H9 (cell line): Measurements from ENCODE around the gene PHKA1. TPM values are rescaled to one million over a fixed set of nuclear protein-coding genes. Genes with fewer than 3 reads are reported as not detected.

ENCODE experiments used
- DNase-seq: peaks from one replicate; pipeline ENCODE4 v3.0.0-alpha.2; 2017
- H2AFZ ChIP-seq: one replicate; pipeline ENCODE4 v1.6.1; 2013; ENCODE audit warnings: mild to moderate bottlenecking, low read length, control low read depth, moderate library complexity
- H2AK5ac ChIP-seq: 2 replicates; pipeline ENCODE4 v1.6.1; 2013; ENCODE audit warnings: low read length, control low read depth, mixed read lengths; ENCODE audit not compliant: insufficient read length
- H2BK120ac ChIP-seq: one replicate; pipeline ENCODE4 v1.6.1; 2013; ENCODE audit warnings: low read depth, mild to moderate bottlenecking, low read length, control low read depth, inconsistent platforms; ENCODE audit not compliant: poor library complexity, severe bottlenecking
- H2BK12ac ChIP-seq: 2 replicates; pipeline ENCODE4 v1.6.1; 2013; ENCODE audit warnings: low read length, control low read depth, mixed read lengths, low read depth; ENCODE audit not compliant: insufficient read length
- H2BK15ac ChIP-seq: 2 replicates; pipeline ENCODE4 v1.6.1; 2013; ENCODE audit warnings: low read depth, low read length, control low read depth
- H2BK20ac ChIP-seq: one replicate; pipeline ENCODE4 v1.6.1; 2013; ENCODE audit warnings: low read depth, mild to moderate bottlenecking, low read length, control low read depth, inconsistent platforms; ENCODE audit not compliant: poor library complexity, severe bottlenecking
- H2BK5ac ChIP-seq: 2 replicates; pipeline ENCODE4 v1.6.1; 2013; ENCODE audit warnings: low read length, control low read depth, mixed read lengths; ENCODE audit not compliant: insufficient read length
- H3K14ac ChIP-seq: 2 replicates; pipeline ENCODE4 v1.6.1; 2013; ENCODE audit warnings: low read length, control low read depth; ENCODE audit not compliant: insufficient read depth
- H3K18ac ChIP-seq: 2 replicates; pipeline ENCODE4 v1.6.1; 2013; ENCODE audit warnings: low read depth, mild to moderate bottlenecking, mixed read lengths, low read length, control low read depth; ENCODE audit not compliant: insufficient read length
- H3K23ac ChIP-seq: 2 replicates; pipeline ENCODE4 v1.6.1; 2013; ENCODE audit warnings: low read length, control low read depth, mixed read lengths, low read depth; ENCODE audit not compliant: insufficient read length
- H3K23me2 ChIP-seq: 2 replicates; pipeline ENCODE4 v1.6.1; 2013; ENCODE audit warnings: low read depth, mild to moderate bottlenecking, mixed read lengths, low read length, control low read depth; ENCODE audit not compliant: insufficient read length, poor library complexity, severe bottlenecking
- H3K27ac ChIP-seq: 2 replicates; pipeline ENCODE4 v1.5.1; 2013; ENCODE audit warnings: low read length, control low read depth, mixed read lengths, low read depth; ENCODE audit not compliant: insufficient read length
- H3K27me3 ChIP-seq: 2 replicates; pipeline ENCODE4 v1.6.1; 2013; ENCODE audit warnings: low read length, control low read depth, inconsistent platforms; ENCODE audit not compliant: insufficient read depth
- H3K4ac ChIP-seq: 2 replicates; pipeline ENCODE4 v1.6.1; 2013; ENCODE audit warnings: low read depth, mild to moderate bottlenecking, control low read depth, inconsistent platforms, low read length, moderate library complexity
- H3K4me1 ChIP-seq: 2 replicates; pipeline ENCODE4 v1.6.1; 2013; ENCODE audit warnings: low read length, control low read depth, inconsistent platforms; ENCODE audit not compliant: insufficient read depth
- H3K4me2 ChIP-seq: 2 replicates; pipeline ENCODE4 v1.6.1; 2013; ENCODE audit warnings: low read length, control low read depth, mixed read lengths; ENCODE audit not compliant: insufficient read length, insufficient read depth
- H3K56ac ChIP-seq: 2 replicates; pipeline ENCODE4 v1.6.1; 2013; ENCODE audit warnings: low read depth, mild to moderate bottlenecking, mixed read lengths, low read length, control low read depth; ENCODE audit not compliant: insufficient read length
- H3K79me1 ChIP-seq: 2 replicates; pipeline ENCODE4 v1.6.1; 2013; ENCODE audit warnings: low read depth, mild to moderate bottlenecking, moderate library complexity, low read length, control low read depth, inconsistent platforms; ENCODE audit not compliant: insufficient read depth, poor library complexity, severe bottlenecking
- H3K79me2 ChIP-seq: 2 replicates; pipeline ENCODE4 v1.6.1; 2013; ENCODE audit warnings: low read length, control low read depth, inconsistent platforms; ENCODE audit not compliant: insufficient read depth
- H3K9ac ChIP-seq: 2 replicates; pipeline ENCODE4 v1.6.1; 2013; ENCODE audit warnings: low read length, control low read depth, mixed read lengths; ENCODE audit not compliant: insufficient read length; ENCODE audit errors: extremely low read depth
- H3K9me3 ChIP-seq: one replicate; pipeline ENCODE4 v1.6.1; 2013; ENCODE audit warnings: low read depth, low read length, inconsistent platforms; ENCODE audit not compliant: control insufficient read depth
- H3T11ph ChIP-seq: one replicate; pipeline ENCODE4 v1.6.1; 2013; ENCODE audit warnings: mild to moderate bottlenecking, low read length, control low read depth, inconsistent platforms
- H4K20me1 ChIP-seq: one replicate; pipeline ENCODE4 v1.6.1; 2013; ENCODE audit not compliant: control insufficient read depth, insufficient read length, insufficient read depth
- H4K5ac ChIP-seq: 2 replicates; pipeline ENCODE4 v1.6.1; 2013; ENCODE audit warnings: low read depth, mild to moderate bottlenecking, mixed read lengths, low read length, control low read depth; ENCODE audit not compliant: insufficient read length
- H4K8ac ChIP-seq: replicated peaks from 2 replicates; pipeline ENCODE4 v1.6.1; 2013; ENCODE audit warnings: low read length, control low read depth, mixed read lengths, low read depth; ENCODE audit not compliant: insufficient read length
- H4K91ac ChIP-seq: 2 replicates; pipeline ENCODE4 v1.6.1; 2013; ENCODE audit warnings: low read depth, mild to moderate bottlenecking, moderate library complexity, mixed read lengths, low read length, control low read depth; ENCODE audit not compliant: insufficient read length
- H3K27ac Mint-ChIP-seq, 3 experiments: 2 replicates in 2 of 3; 3 replicates in 1 of 3; pipeline ENCODE4 v1.8.0; 2020 to 2021; ENCODE audit warnings: mixed read lengths in 3 of 3, mild to moderate bottlenecking in 1 of 3, moderate library complexity in 1 of 3
- H3K27me3 Mint-ChIP-seq: 2 replicates; pipeline ENCODE4 v1.8.0; 2021; ENCODE audit warnings: low read depth, mild to moderate bottlenecking, moderate library complexity, mixed read lengths
- H3K36me3 Mint-ChIP-seq, 3 experiments: 2 replicates in 2 of 3; 3 replicates in 1 of 3; pipeline ENCODE4 v1.8.0; 2020 to 2021; ENCODE audit warnings: low read depth in 3 of 3, mixed read lengths in 3 of 3; ENCODE audit not compliant: insufficient read depth in 1 of 3
- H3K4me1 Mint-ChIP-seq, 2 experiments: 2 replicates each; pipeline ENCODE4 v1.8.0; 2020; ENCODE audit warnings: mixed read lengths in 2 of 2
- H3K4me3 Mint-ChIP-seq, 2 experiments: 2 replicates in 1 of 2; 3 replicates in 1 of 2; pipeline ENCODE4 v1.8.0; 2020 to 2021; ENCODE audit warnings: mild to moderate bottlenecking in 2 of 2, mixed read lengths in 2 of 2, moderate library complexity in 1 of 2
- H3K9me3 Mint-ChIP-seq, 2 experiments: 2 replicates in 1 of 2; 3 replicates in 1 of 2; pipeline ENCODE4 v1.8.0; 2020; ENCODE audit warnings: mild to moderate bottlenecking in 2 of 2, mixed read lengths in 2 of 2, moderate library complexity in 1 of 2
- WGBS: extraction: QIAGEN DNeasy Blood & Tissue Kit; methylation state at CpG from one replicate; pipeline ENCODE4 v1.1.7; 2013; ENCODE audit warnings: missing lambda C conversion rate, low lambda C conversion rate, mixed read lengths; ENCODE audit not compliant: insufficient read length; ENCODE audit errors: extremely low coverage; 5-methylcytosine and 5-hydroxymethylcytosine counted together
- total RNA-seq: library from RNA; stranded (reverse); gene quantifications from 2 replicates; pipeline ENCODE4 v1.2.1, GENCODE V29; 2021
- TF ChIP-seq, protein P1 (sequence below): fragments of 200-600 bp; sonication (generic); conservative IDR thresholded peaks from 3 replicates; pipeline ENCODE4 v1.8.0; 2021; ENCODE audit warnings: antibody characterized with exemption, mild to moderate bottlenecking

PHKA1 gene
- total RNA-seq, 1 experiment from 2014 or later, result 6.6 TPM

DNA sequence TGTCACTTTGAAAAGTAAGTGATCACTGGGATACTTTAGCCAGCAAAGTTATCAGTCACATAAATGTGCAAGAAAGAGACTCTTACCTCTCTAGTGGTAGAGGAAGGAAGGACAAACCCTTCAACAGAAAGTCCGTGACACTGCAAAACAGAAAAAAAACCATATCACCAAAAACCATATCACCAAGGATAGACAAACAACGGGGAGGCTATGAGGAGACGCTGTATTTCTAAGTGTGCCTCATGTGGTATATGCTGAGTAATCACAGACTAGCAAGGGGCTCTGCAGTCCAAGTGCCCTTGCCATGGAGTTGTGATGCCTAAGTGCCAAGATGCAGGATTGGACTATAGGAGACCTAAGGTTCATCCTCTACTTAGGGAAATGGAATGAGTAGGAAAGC lies 129.9 kb downstream of the PHKA1 start:
- WGBS, result no CpG with 5 or more reads among the region's 3 CpGs
- H2BK5ac ChIP-seq, result no peak overlapping the region
- peaks cover 67 to 72% of the 10 kb centered on the region in 2 experiments for H3K9me3 Mint-ChIP-seq
- no peaks in the 10 kb centered on the region for H3K23me2 ChIP-seq
- H3K27ac Mint-ChIP-seq, result no peak overlapping the region
- H2AFZ ChIP-seq, result no peak overlapping the region
- H3K4me1 ChIP-seq, result no peaks in the 10 kb centered on the region
- no peak overlapping the region for H3K18ac ChIP-seq
- no peak overlapping the region for H4K5ac ChIP-seq
- no peak overlapping the region for H3K27ac ChIP-seq
- H2BK12ac ChIP-seq, result no peak overlapping the region
- no peak overlapping the region for H2BK20ac ChIP-seq
- H3K79me2 ChIP-seq, result no peaks in the 10 kb centered on the region
- H3K9me3 ChIP-seq, result peaks cover 33% of the 10 kb centered on the region
- no peak for DNase-seq
- no peak overlapping the region for H3T11ph ChIP-seq
- peaks cover 0 to 27% (median 8%) of the 10 kb centered on the region in 3 experiments; a peak in 4 of 7 replicates for H3K36me3 Mint-ChIP-seq
- no peak overlapping the region for H3K4me2 ChIP-seq
- H3K4me1 Mint-ChIP-seq, result no peaks in the 10 kb centered on the region
- no peak overlapping the region for H3K4ac ChIP-seq
- H4K20me1 ChIP-seq, result no peaks in the 10 kb centered on the region
- H3K56ac ChIP-seq, result no peak overlapping the region
- H3K14ac ChIP-seq, result no peak overlapping the region
- H2BK120ac ChIP-seq, result no peak overlapping the region
- H3K23ac ChIP-seq, result no peak overlapping the region
- no peaks in the 10 kb centered on the region for H3K27me3 ChIP-seq
- H2BK15ac ChIP-seq, result no peak overlapping the region
- H3K27me3 Mint-ChIP-seq, result no peaks in the 10 kb centered on the region
- no peak overlapping the region for H2AK5ac ChIP-seq
- no peaks in the 10 kb centered on the region for H3K79me1 ChIP-seq
- H4K8ac ChIP-seq, result no peak overlapping the region
- TF ChIP-seq, protein P1, sequence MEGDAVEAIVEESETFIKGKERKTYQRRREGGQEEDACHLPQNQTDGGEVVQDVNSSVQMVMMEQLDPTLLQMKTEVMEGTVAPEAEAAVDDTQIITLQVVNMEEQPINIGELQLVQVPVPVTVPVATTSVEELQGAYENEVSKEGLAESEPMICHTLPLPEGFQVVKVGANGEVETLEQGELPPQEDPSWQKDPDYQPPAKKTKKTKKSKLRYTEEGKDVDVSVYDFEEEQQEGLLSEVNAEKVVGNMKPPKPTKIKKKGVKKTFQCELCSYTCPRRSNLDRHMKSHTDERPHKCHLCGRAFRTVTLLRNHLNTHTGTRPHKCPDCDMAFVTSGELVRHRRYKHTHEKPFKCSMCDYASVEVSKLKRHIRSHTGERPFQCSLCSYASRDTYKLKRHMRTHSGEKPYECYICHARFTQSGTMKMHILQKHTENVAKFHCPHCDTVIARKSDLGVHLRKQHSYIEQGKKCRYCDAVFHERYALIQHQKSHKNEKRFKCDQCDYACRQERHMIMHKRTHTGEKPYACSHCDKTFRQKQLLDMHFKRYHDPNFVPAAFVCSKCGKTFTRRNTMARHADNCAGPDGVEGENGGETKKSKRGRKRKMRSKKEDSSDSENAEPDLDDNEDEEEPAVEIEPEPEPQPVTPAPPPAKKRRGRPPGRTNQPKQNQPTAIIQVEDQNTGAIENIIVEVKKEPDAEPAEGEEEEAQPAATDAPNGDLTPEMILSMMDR, result no peak
- no peak overlapping the region for H3K9ac ChIP-seq
- no peak overlapping the region for H4K91ac ChIP-seq
- H3K4me3 Mint-ChIP-seq, result no peak overlapping the region
